ENCODE data around the gene ALOXE3.

The ALOXE3 gene

DNA sequence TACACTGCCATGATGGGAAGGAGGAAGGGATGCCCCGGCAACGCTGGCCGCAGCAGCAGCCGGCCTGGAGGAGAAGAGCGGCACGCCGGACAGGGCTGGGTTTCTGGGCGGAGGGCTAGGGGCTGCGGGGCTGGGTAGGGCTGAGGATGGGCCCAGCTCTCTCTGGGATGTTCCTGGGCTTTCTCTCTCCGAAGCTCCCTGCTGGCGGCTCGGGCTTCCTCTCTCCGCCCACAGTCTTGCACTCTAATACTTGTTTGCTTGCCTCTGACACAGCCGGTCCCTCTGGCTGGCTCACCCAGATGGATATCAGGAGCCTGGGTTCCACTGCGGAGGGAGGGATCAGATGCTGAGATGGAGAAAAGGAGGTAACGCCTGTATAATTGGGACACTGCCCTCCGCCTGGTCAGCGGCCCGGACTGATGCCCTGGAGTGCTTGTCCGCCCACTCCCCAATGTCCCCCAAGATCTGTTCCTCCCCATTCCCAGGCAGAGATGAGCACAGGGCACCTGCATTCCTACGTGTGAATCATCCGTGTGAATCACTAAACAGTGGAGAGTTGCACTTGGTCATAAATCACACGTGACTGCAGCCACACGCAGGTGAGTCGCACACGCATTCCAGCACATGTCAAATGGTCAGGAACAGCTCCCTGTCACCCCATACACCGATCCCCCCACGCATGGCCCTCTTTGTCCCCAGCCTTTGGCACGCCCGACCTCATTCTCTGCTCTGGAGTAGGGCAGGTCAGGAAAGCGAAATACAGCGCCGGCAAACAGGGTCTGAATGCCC is at the start of gene ALOXE3:
Gene ALOXE3, minus strand, starts transcription at position 535 of the 789 bp plus-strand sequence. Its CDS starts 524 bp downstream, at position 11.
- Histone ChIP-seq H3K4me1 (ENCODE audit: control insufficient read depth, insufficient read depth, low read length) (no peaks in the 10 kb centered on the region), H3K9ac (ENCODE audit: low read length) (peak within 1 kb of the TSS; percentile 41), H3K27ac (ENCODE audit: low read depth, low read length) (no peak within 1 kb of the TSS)

DNA sequence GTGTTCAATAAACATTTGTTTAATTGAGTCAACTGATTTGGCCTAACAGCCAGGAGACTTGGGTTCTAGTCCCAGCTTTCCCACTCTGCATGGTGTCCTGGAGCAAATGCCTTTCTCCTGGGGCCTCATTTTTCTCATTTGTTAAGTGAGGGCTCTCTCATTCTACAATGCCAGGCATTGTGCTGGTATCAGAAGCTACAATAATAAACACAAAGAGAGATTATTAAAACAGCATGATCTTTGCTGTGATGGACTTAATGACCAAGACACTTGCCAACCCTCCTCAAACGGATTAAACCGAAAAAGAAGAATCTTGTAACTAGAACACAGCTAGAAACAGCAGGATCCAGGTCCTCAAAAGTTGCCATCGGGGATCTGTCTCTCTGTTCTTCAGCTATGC is 49.2 kb upstream of the ALOXE3 start:
- Histone ChIP-seq H3K27ac (ENCODE audit: low read depth, low read length) (no peak overlapping the region), H3K9ac (ENCODE audit: low read length) (no peak overlapping the region), H3K9me3 (ENCODE audit: control insufficient read depth, insufficient read depth, low read depth, low read length) (no peaks in the 10 kb centered on the region), H3K36me3 (ENCODE audit: control insufficient read depth, insufficient read depth, low read length) (no peaks in the 10 kb centered on the region), H3K4me3 (ENCODE audit: low read depth, low read length) (no peak overlapping the region), H3K4me1 (ENCODE audit: control insufficient read depth, insufficient read depth, low read length) (peaks cover 20% of the 10 kb centered on the region), H3K27me3 (ENCODE audit: control insufficient read depth, insufficient read depth, low read length) (no peaks in the 10 kb centered on the region)

More for the DNA sequence above, at the start of gene ALOXE3:
- no peaks in the 10 kb centered on the region for H3K36me3 ChIP-seq (ENCODE audit: control insufficient read depth, insufficient read depth, low read length)
- H3K27me3 ChIP-seq (ENCODE audit: control insufficient read depth, insufficient read depth, low read length), result peaks cover 68% of the 10 kb centered on the region
- H3K4me3 ChIP-seq (ENCODE audit: low read depth, low read length), result peak within 1 kb of the TSS; percentile 78
- H3K9me3 ChIP-seq (ENCODE audit: control insufficient read depth, insufficient read depth, low read depth, low read length), result no peaks in the 10 kb centered on the region

DNA sequence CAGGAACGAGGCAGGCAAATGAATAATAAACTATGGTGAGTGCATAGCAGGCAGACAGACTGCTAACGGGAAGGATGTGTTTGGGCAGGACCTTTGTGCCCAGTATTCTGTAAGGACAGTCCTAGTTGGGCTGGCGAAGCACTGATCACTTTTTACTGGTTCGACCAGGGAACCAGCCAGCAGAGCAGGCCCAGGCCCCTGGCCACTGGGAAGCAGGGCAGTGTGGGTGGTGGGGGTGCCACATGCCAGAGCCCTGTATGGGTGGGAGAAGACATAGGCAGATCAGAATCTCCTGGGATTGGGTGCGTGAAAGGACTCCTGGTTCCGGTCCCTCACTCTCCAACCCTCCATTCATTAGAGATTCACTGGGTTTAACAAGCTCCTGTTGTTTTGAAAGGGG is 48.4 kb upstream of the ALOXE3 start:
- peaks cover 24% of the 10 kb centered on the region for H3K4me1 ChIP-seq (ENCODE audit: control insufficient read depth, insufficient read depth, low read length)
- no peak overlapping the region for H3K9ac ChIP-seq (ENCODE audit: low read length)
- no peak overlapping the region for H3K27ac ChIP-seq (ENCODE audit: low read depth, low read length)
- no peak overlapping the region for H3K4me3 ChIP-seq (ENCODE audit: low read depth, low read length)
- peaks cover 2% of the 10 kb centered on the region; the same call in 1 of the 2 replicates for H3K36me3 ChIP-seq (ENCODE audit: control insufficient read depth, insufficient read depth, low read length)
- no peaks in the 10 kb centered on the region for H3K27me3 ChIP-seq (ENCODE audit: control insufficient read depth, insufficient read depth, low read length)
- H3K9me3 ChIP-seq (ENCODE audit: control insufficient read depth, insufficient read depth, low read depth, low read length), result no peaks in the 10 kb centered on the region

DNA sequence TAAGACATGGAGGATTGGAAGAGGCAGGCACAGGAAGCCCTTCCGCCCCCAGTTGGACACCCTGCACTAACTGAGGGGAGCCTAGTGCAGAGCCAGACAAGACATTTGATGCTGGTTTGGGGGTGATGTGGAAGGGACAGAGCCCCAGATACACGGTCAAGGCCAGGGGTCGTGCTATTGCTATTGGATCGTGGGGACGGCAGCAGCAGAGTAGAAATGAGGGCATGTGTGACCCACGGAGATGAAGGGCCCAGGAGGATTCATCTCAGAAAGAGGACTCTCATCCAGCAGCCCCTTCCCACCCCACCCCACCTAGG is 46.5 kb upstream of the ALOXE3 start:
- no peak overlapping the region; the same call in 1 of the 2 replicates for H3K4me3 ChIP-seq (ENCODE audit: low read depth, low read length)
- H3K9ac ChIP-seq (ENCODE audit: low read length), result peak overlapping the region; percentile 51
- H3K4me1 ChIP-seq (ENCODE audit: control insufficient read depth, insufficient read depth, low read length), result peaks cover 29% of the 10 kb centered on the region
- H3K27ac ChIP-seq (ENCODE audit: low read depth, low read length), result no peak overlapping the region
- H3K27me3 ChIP-seq (ENCODE audit: control insufficient read depth, insufficient read depth, low read length), result no peaks in the 10 kb centered on the region
- no peaks in the 10 kb centered on the region for H3K9me3 ChIP-seq (ENCODE audit: control insufficient read depth, insufficient read depth, low read depth, low read length)
- peaks cover 15% of the 10 kb centered on the region for H3K36me3 ChIP-seq (ENCODE audit: control insufficient read depth, insufficient read depth, low read length)

DNA sequence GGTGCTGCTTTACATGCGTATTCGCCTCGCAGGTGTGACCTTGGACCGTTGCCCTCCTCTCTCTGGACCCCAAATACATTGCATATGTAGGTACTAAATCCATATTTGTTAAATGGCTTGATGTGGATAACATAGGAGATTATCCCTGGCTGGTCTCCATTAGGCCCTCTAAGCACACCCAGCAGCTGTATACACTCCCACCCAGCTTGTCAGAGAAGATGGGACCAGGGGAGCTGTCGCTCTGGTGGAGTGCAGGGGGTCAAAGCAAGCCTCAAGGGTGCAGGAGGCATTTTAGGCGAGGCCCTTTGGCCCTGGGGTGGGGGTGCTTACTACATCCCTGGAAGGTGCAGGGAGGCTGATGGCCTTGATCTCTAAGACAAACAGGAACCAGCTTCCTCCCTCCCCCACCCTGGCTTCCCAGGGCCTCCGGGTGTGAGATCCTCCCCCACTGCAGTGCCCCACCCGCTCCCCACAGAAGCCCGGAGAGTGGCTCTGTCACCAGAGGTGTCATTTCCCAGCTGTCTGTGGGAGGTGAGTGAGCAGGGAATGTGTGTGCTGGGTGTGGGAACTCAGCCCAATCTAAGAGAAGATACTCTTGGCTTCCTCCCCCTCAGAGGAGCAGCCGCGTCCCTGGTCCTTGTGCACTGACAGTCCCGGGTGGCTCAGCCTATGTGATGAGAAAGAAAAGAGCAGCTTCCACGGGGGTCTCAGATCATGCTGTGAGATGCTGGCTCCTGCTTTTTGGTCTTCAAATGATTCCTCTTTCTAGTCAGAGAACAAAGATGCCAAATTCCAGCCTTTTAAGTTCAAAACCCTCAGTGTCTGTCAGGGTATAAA is 45.9 kb upstream of the ALOXE3 start:
- H3K9me3 ChIP-seq (ENCODE audit: control insufficient read depth, insufficient read depth, low read depth, low read length), result no peaks in the 10 kb centered on the region
- peak overlapping the region; percentile 80 for H3K4me3 ChIP-seq (ENCODE audit: low read depth, low read length)
- peak overlapping the region; percentile 89 for H3K9ac ChIP-seq (ENCODE audit: low read length)
- no peaks in the 10 kb centered on the region for H3K27me3 ChIP-seq (ENCODE audit: control insufficient read depth, insufficient read depth, low read length)
- H3K4me1 ChIP-seq (ENCODE audit: control insufficient read depth, insufficient read depth, low read length), result peaks cover 29% of the 10 kb centered on the region
- peaks cover 20% of the 10 kb centered on the region for H3K36me3 ChIP-seq (ENCODE audit: control insufficient read depth, insufficient read depth, low read length)
- peak overlapping the region; percentile 77 for H3K27ac ChIP-seq (ENCODE audit: low read depth, low read length)

DNA sequence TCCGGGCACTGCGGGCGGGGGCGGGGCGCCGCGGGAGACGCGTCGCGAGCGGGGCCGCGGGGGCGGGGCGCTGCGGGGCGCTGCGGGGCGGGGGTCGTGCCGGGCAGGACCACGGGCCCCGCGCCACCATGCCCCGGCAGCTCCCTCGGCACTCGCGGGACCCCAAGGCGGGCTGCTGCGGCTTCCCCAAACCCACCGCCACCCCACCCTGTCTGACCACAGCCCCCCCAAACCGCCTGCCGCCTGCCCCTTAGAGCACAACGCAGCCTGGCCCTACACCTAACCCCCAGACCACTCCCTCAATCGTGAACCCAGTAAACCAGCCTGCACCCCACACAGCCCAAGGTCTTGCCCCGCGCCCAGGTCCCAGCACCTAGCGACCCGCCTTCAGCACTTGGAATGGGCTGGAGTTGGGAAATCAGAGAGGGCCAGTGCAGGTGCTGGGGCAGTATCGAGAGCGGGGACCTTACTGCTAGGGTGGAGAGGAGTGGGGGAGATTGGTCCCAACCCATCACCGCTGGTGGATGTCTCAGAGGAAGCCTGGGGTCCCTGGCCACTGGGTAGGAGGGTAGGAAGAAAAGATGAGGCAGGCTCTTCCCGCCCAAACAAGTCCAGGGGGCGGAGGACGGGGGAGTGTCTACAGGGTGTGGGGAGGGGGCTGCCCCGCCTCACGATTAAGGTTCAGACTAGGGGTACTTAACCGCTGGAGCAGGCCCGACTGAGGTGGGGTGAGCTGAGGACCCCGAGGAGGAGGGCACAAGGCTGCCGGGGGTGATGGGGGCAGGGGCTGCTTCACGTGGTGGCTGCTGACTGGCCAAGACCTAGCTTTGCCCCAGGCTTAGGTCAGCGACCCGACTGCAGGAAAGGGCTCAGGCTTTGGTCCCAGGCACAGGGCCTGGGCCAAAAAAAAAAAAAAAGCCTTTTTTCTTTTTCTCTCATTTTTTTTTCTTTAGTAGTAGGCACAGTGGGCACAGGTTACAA is 45.0 kb upstream of the ALOXE3 start:
- Histone ChIP-seq H3K27me3 (ENCODE audit: control insufficient read depth, insufficient read depth, low read length) (no peaks in the 10 kb centered on the region), H3K9ac (ENCODE audit: low read length) (peak overlapping the region; percentile 89), H3K4me1 (ENCODE audit: control insufficient read depth, insufficient read depth, low read length) (peaks cover 29% of the 10 kb centered on the region), H3K4me3 (ENCODE audit: low read depth, low read length) (peak overlapping the region; percentile 80), H3K9me3 (ENCODE audit: control insufficient read depth, insufficient read depth, low read depth, low read length) (no peaks in the 10 kb centered on the region), H3K36me3 (ENCODE audit: control insufficient read depth, insufficient read depth, low read length) (peaks cover 21% of the 10 kb centered on the region), H3K27ac (ENCODE audit: low read depth, low read length) (peak overlapping the region; percentile 77)

DNA sequence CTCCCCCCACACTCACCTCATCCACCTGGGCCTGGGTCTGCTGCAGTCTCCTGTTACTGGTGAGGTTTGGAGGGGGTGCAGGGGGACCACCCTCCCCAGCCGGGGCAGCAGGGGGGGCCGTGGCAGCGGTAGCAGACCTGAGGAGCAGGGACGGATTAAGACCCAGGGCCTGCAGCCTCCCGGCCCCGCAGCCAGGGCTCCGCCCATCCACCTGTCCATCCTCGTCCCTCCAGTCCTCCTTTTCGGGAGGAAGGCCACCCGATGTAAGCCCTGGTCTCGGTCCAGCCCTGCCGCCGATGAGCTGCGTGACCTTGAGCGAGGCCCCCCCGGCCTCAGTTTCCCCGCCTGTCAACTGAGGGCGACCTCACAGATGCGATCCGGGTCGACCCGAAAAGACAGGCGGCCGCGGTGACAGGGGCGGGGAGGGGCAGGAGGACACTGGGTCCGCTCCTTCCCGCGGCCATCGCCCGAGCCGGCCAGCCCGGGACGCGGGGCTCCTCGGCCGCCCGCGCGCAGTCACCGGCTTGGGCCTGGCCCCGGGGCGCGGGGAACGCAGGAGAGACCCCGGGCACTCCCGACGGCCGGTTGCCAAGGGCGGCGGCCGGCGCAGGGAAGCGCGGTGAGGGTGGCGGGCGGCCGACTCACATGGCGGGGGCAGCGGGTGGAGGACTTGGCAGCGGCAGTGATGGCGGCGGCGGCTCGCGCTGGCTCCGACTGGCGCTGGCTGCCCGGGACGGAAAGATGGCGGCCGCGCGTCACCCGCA is 44.1 kb upstream of the ALOXE3 start, which contains the start of gene VAMP2:
Gene VAMP2, minus strand, starts transcription at position 716 of the 764 bp plus-strand sequence. Its CDS starts 69 bp downstream, at position 647.
- Histone ChIP-seq H3K27ac (ENCODE audit: low read depth, low read length) (peak within 1 kb of the TSS; percentile 77), H3K4me1 (ENCODE audit: control insufficient read depth, insufficient read depth, low read length) (peaks cover 29% of the 10 kb centered on the region), H3K27me3 (ENCODE audit: control insufficient read depth, insufficient read depth, low read length) (no peaks in the 10 kb centered on the region), H3K9ac (ENCODE audit: low read length) (peak within 1 kb of the TSS; percentile 89), H3K36me3 (ENCODE audit: control insufficient read depth, insufficient read depth, low read length) (peaks cover 21% of the 10 kb centered on the region), H3K9me3 (ENCODE audit: control insufficient read depth, insufficient read depth, low read depth, low read length) (no peaks in the 10 kb centered on the region), H3K4me3 (ENCODE audit: low read depth, low read length) (peak within 1 kb of the TSS; percentile 80)

DNA sequence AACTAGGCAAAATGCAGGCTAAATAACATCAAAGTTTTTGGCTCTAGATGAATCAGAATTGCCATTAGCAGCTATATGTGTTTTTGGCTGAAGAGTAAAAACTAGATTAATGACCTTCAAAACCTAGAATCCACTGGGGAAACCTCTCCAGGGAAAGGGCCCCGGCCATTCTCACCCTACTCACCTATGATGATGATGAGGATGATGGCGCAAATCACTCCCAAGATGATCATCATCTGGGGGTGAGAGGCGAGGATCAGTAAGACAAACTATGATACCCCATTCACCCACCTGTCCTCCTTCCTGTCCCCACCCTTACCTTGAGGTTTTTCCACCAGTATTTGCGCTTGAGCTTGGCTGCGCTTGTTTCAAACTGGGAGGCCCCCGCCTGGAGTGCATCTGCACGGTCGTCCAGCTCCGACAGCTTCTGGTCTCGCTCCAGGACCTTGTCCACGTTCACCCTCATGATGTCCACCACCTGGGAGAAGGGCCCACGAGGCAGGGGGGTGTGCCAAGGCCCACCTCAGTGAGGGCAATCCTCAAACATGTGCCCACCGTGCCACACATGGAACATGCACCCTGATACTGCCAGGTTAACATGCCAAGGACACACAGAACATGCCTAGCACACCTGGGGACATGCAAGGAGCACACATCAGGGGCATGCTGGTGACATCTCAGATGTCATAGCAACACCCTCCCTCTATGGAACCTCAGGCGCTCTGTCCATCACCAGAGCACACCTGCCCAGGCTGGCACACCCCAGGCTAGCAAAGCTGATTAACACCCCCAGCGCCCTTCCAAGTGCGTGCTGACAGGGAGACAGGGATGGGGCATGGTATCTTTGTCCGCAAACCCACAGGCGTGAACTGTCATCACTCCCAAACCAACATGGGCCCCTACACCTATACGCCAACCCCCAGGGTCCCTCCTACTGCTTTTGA is 43.2 kb upstream of the ALOXE3 start:
- no peaks in the 10 kb centered on the region for H3K27me3 ChIP-seq (ENCODE audit: control insufficient read depth, insufficient read depth, low read length)
- peak overlapping the region; percentile 80 for H3K4me3 ChIP-seq (ENCODE audit: low read depth, low read length)
- H3K4me1 ChIP-seq (ENCODE audit: control insufficient read depth, insufficient read depth, low read length), result peaks cover 29% of the 10 kb centered on the region
- peak overlapping the region; percentile 87 for H3K9ac ChIP-seq (ENCODE audit: low read length)
- H3K9me3 ChIP-seq (ENCODE audit: control insufficient read depth, insufficient read depth, low read depth, low read length), result no peaks in the 10 kb centered on the region
- no peak overlapping the region for H3K27ac ChIP-seq (ENCODE audit: low read depth, low read length)
- H3K36me3 ChIP-seq (ENCODE audit: control insufficient read depth, insufficient read depth, low read length), result peaks cover 21% of the 10 kb centered on the region

DNA sequence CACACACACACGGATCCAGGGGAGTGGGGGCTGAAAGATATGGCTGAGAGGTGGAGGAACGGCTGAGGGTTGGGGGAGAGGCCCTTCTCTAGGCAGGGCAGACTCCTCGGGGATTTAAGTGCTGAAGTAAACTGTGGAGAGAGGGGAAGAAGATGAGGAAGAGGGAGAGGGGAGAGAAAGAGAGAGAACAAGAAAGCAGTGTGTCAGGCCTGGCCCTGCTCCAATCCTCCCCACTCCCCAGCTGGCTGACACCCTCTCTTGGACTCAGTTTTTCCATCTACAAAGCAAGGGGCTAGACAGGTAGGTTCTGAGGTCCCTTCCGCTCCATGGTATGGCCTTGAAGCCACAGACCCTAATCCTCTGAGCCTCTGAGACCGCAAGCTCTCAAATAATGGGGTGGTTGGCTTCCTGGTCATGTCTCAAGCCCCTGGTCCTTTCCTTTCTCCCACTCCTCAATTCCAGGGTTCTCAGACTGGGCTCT is 42.5 kb upstream of the ALOXE3 start:
- H3K36me3 ChIP-seq (ENCODE audit: control insufficient read depth, insufficient read depth, low read length), result peaks cover 21% of the 10 kb centered on the region
- no peak overlapping the region for H3K4me3 ChIP-seq (ENCODE audit: low read depth, low read length)
- H3K9ac ChIP-seq (ENCODE audit: low read length), result no peak overlapping the region
- no peaks in the 10 kb centered on the region for H3K9me3 ChIP-seq (ENCODE audit: control insufficient read depth, insufficient read depth, low read depth, low read length)
- H3K4me1 ChIP-seq (ENCODE audit: control insufficient read depth, insufficient read depth, low read length), result peaks cover 30% of the 10 kb centered on the region
- no peak overlapping the region for H3K27ac ChIP-seq (ENCODE audit: low read depth, low read length)
- no peaks in the 10 kb centered on the region for H3K27me3 ChIP-seq (ENCODE audit: control insufficient read depth, insufficient read depth, low read length)

All from HUES6 (cell line).